Lung microvascular endothelial cell (primary cell): ENCODE results near the gene DDAH2. TPM values are rescaled to one million over a fixed set of nuclear protein-coding genes. Genes with fewer than 3 reads are reported as not detected.
A peak's percentile ranks its signal among the peaks of the same experiment; 100 is the strongest.

Experiments
- DNase-seq, 2 donors: peaks; one replicate each; pipeline versions ENCODE4 v3.0.0 to v3.0.0-alpha.2; 2010; ENCODE audit warnings: low read depth in 2 of 2
- total RNA-seq: library from RNA; depleted of rRNA; stranded (reverse); fragments of >200 nt; gene quantifications from 2 replicates; pipeline ENCODE4 v1.2.1, GENCODE V29; 2014

The DDAH2 gene
- total RNA-seq, 1 donor from 2014 or later = 159 TPM

DNA sequence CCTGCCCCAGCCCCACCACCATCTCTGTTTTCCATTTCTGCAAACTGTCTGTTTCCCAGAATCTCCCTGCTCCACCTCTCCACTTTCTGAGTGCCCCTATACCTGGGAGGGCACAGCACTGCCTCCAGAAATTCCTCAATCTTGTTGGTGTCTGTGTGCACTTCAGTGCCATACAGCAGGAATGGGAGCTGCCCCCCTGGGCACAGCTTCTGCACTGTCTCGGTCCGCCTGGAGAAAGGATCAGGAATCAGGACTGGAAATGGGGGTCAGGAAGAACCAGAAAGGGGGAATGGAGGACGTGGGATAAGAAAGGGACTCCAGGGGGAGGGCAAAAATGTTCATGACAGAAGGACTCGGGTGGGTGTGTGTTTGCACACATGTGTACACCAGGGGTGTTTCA, 4.6 kb upstream of the DDAH2 start:
- no peak for DNase-seq

DNA sequence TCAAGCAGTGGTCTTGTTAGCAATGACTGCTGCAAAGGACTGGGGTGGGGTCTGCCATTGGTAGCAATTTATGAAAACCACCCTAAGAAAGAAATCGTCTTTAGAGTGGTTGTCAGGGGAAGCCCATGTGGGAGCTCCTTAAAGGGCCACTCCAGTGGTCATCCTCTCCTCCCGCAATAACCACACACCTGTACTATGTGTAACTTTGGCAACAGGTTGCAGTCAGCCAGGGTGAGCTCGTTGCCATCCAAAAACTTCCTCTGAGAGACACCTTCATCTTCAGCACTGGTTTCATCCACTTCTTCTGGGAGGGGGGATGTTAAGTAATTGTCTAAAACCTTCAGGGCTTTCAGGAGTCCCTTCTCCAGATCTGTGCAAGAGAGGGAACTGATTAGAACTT, 2.9 kb upstream of the DDAH2 start:
- DNase-seq = no peak

DNA sequence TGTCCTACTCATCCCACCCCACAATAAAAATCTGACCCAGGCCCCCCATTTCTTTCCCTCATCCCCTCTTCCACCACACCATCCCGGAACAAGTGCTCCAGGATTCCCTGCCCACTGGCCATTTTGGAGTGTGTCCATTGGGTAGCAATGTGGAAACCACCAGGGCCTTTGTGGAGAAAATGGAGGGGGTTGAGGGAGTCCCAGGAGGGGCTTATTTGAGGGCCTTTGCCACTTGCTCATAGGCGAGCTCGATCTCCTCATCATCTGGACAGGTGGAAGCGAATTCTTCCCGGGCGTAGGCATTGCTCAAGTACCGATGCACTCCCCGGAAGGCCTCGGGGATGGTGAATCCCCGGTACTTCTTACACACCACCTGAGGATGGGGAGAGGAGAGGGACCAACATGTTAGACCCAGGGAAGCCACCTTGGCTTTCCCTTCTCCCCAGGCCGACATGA, 1.6 kb upstream of the DDAH2 start:
- no peak for DNase-seq

- DNase-seq = peak; percentile 91 to 97
Measured at GRCh38 chr6:31729979-31730630, 1.0 kb upstream of the DDAH2 start.

DNA sequence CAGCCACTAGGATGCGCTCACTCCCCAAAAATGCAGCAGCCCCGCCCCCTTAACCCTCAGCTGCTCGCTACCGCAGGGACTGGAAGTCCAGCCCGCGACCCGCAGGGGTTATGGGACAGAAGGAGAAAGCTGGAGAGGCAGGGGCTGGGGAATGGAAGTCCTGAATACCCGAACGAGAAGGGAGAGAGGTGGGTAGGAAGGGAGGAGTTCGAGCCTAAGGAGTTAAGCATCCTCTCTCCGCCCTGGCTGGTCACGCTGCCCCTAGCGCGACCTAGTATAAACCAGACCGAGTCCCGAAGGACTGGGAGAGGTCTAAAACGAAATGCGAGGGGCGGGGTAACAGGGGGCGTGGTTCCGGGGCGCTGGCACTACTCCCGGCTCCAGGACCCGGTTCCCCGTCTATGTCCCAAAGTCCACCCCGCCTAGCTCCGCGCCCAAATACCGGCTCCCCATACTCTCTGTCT, 448 bp upstream of the DDAH2 start:
- peak; percentile 90 to 93 for DNase-seq

GRCh38 chr6:31727717-31728671, 1.1 kb downstream of the DDAH2 start:
- no peak for DNase-seq

DNA sequence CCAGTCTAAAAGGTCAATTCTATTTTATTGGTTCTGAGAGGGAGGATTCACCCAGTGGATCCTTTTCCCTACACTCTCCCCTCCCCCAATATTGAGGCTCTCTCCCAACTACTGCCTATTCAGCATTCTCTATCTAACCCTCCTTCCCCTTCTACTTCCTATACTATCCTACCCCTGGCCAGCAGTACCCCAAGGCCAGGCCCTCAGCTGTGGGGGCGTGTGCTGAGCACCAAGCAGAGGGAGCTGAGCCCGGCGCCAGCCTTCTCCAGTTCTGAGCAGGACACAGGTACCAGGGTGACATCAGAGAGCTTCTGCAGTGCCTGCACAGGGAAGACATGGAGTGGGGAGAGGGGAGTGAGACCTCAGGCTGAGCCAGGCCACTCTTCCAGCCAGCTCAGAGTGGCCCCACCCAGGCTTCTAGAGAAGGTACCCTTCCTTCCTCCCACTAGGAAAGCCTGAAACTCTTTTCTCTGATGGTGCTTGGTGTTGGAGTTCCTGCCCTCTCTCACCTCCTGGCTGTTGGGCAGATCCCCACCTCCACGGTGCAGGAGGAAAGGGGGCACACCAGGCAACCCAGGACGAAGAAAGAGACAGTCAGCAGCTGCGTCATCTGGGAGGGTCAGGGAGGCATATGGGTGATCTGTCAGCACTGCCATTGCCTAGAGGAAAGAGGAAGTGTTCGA, 1.9 kb downstream of the DDAH2 start:
- peak; percentile 28 to 36 for DNase-seq

- DNase-seq = peak; percentile 48 to 74
Measured at GRCh38 chr6:31725502-31726350, 3.4 kb downstream of the DDAH2 start.

- DNase-seq = no peak
Measured at GRCh38 chr6:31723980-31724691, 5.0 kb downstream of the DDAH2 start.

DNA sequence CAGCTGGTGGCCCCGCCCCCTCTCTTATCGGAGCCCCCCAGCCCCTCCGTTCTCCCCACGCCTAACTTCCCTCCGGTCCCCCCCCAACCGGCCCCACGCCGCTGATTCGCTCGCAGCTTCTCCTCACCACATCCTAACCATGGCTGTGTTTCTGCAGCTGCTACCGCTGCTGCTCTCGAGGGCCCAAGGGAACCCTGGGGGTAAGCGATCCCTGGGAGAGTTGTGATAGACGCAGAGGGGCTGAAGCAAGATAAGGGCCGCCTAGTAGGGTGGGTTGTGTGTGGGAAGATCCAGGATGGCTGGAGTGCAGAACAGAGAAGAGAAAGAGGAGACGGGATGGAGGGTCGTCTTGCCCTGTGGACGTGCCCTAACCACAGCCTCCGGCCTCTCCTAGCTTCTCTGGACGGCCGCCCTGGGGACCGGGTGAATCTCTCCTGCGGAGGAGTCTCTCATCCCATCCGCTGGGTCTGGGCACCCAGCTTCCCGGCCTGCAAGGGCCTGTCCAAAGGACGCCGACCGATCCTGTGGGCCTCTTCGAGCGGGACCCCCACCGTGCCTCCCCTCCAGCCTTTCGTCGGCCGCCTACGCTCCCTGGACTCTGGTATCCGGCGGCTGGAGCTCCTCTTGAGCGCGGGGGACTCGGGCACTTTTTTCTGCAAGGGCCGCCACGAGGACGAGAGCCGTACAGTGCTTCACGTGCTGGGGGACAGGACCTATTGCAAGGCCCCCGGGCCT, 5.7 kb downstream of the DDAH2 start, which contains the start of gene MPIG6B:
Gene MPIG6B, plus strand, starts transcription at position 129 of the 735 bp plus-strand sequence. Its CDS starts 11 bp downstream, at position 140.
- no peak for DNase-seq

DNA sequence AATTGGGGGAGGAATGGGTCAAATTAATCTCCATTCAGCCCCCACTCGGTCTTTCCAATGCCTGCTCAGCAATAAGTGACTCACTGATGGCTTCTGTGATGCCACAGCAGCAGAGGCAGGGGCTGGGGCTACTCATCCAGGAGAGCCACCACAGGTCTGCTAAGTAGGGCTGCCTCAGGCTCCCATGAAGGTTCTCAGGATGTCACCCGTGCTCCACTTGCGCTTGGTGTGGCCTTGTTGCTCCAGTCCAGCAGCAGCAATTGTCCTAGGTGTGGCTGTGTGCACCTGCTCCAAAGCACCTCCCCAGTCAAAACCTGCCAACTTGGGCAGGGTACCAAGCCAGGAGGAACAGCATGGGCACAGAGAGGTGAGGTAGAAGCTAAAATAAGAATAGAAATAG, 6.9 kb downstream of the DDAH2 start:
- DNase-seq = no peak

DNA sequence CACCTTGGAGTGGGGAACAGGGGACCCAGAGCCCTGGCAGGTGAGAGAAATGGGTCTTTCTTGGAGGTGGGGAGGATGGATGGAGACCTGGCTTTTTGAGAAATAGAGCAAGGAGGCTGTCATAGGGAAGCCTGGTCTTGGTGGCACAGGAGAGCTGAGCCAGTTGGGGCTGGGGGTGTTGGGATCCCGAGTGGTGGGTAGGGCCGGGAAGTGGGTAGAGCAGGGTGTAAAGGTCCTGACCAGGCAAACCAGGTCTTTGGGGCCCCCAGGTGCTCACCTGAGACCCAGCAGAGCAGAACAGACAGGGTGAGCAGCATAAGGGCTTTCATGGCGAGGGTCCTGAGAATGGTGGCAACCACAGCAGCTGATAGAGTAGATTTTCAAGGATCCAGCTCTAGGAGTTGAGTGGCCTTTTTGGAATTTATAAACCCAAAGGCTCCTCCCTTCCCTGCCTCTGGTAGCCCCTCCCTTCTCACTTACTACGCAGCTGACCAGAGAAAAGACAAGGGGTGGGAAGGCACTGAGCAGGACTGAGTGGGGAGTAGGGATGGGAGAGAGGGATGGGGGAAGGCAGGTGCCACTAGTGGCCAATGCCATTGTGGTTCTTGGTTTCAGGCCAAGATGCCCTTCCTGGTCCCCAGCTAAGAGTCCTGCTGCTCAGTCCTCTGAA, 7.6 kb downstream of the DDAH2 start, which contains the start of gene LY6G6C:
Gene LY6G6C, minus strand, starts transcription at position 396 of the 670 bp plus-strand sequence. Its CDS starts 67 bp downstream, at position 329.
- no peak for DNase-seq

- no peak for DNase-seq
Measured at GRCh38 chr6:31720196-31720770, 8.8 kb downstream of the DDAH2 start.

DNA sequence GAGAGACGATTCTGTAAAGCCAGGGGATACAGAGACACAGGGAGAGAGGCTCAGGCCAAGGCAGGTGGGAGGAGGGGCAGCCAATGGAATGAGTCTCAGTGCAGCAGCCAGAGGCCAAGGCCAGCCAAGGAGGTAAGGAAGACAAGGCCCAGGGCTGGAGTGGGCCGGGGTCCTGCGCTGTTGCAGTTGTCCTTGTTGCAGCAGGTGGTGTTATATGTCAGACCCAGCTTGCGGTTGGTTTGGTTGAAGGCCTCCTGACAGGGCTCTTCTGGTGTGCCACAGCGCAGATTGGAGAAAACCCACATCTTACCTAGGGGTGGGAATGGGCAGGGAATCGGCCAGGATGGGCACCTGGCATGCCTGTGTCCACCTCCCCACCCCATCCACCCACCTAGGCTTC, 10.1 kb downstream of the DDAH2 start:
- DNase-seq = no peak

DNA sequence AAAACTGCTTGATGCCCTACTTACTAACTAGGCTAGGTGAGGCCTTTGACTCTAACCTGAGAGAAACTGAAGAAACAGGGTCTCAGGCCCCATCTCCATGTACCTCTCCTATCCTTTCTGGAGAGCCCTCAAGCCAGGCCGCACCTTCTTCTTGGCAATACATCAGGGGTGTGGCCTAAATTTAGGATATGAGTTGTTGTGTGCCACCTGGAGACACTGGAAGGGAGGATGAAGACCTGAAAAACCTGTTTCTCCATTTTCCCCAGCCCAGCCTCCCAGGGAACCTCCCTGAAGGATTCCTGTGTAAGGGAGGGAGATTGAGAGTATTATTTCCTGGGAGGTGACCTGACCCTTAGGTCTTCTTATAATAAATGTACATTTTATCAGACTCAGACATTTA, 10.8 kb downstream of the DDAH2 start:
- DNase-seq = no peak

DNA sequence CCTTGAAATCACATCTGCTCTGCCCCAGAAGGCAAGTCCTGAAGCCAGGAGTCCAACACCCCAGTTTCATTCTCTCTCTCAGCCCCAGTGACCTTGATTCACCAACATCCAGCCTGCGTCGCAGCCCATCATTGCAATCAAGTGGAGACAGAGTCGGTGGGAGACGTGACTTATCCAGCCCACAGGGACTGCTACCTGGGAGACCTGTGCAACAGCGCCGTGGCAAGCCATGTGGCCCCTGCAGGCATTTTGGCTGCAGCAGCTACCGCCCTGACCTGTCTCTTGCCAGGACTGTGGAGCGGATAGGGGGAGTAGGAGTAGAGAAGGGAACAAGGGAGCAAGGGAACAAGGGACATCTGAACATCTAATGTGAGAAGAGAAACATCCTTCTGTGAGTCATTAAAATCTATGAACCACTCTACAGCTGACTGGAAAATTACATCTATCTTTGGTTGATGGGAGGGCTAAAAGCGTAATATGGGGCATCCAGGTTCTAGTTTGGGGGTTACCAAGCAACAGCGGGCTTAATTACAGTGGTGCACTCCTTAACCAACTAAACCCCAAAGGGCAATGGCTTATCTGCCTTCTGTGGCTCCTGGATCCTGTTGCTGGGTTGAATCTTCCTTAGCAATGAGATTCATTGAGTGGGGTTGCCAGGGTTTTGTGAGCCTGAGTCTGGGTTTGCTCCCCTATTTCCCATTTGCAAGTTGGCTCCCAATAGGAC, 11.4 kb downstream of the DDAH2 start:
- no peak for DNase-seq

DNA sequence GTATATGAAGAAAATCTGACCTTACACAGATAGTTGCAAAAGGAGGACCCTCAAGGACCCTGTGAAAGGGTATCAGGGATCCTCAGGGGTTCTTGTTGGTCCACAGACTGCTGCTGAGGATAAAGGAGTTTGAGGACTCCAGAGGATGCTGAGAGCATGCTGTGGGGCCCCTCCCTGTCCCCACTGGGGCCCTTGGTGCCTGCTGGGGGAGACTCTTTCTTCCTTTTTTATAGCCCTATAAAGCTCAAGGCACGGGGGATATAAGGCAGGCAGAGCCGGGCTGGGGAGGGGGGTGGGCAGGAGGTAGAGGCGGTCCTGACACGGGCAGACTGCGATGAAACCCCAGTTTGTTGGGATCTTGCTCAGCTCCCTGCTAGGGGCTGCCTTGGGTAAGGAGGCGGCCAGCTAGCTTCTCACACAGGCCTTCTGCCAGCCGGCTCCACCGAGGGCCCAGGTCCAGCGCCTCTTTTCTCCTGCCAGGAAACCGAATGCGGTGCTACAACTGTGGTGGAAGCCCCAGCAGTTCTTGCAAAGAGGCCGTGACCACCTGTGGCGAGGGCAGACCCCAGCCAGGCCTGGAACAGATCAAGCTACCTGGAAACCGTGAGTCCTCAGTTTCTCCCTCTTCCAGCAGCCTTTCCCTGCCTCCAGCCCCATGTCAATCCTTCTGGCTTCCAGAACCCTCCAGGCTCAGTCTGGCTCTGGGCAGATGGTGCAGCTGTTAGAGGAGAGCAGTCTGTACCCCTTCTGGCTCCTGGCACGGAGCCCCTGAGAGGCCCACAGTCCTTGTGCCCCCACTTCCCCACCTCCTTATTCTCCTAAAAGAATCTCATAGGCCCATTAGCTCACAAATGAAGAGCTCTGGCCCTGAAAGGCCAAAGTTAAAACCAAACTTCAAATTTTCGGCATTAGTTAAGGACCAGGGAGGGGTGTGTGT, 13.8 kb downstream of the DDAH2 start, which contains the start of gene LY6G6D:
Gene LY6G6D, plus strand, starts transcription at position 327 of the 937 bp plus-strand sequence. Its CDS starts 8 bp downstream, at position 335.
- DNase-seq = no peak
